ENCODE results near the gene ROR2. TPM values are rescaled to one million over a fixed set of nuclear protein-coding genes. Genes with fewer than 3 reads are reported as not detected.

The ROR2 gene
- total and polyA plus RNA-seq, 2 of the 8 experiments (the other 6 are each of a cell fraction or from before 2014, with no cell fraction given), result 2.7 to 4.3 TPM

GRCh38 chr9:91946196-91946595 is 3.8 kb downstream of the ROR2 start:
- H3K4me3 ChIP-seq (ENCODE audit: extremely low read depth in 1 of 4, insufficient read depth in 2 of 4, low read depth in 3 of 4, low read length in 4 of 4), result no peak overlapping the region
- no peak overlapping the region for H3K14ac ChIP-seq (ENCODE audit: insufficient read length)
- no peak overlapping the region for H4K5ac ChIP-seq (ENCODE audit: insufficient read length, low read depth, low read length)
- H4K20me1 ChIP-seq (replicated peaks in 1 of 2; ENCODE audit: control insufficient read depth in 1 of 2, insufficient read depth in 2 of 2, low read length in 2 of 2), result peaks cover 0 to 3% of the 10 kb centered on the region in 2 experiments
- no peak overlapping the region for H2BK20ac ChIP-seq (ENCODE audit: low read length)
- H3K4me1 ChIP-seq (replicated peaks in 1 of 4; ENCODE audit: control insufficient read depth in 3 of 4, insufficient read depth in 4 of 4, low read length in 3 of 4), result peaks cover 0 to 12% (median under 1%) of the 10 kb centered on the region in 4 experiments
- H3K36me3 ChIP-seq (ENCODE audit: control insufficient read depth in 2 of 4, insufficient read depth in 4 of 4, low read length in 3 of 4), result no peaks in the 10 kb centered on the region
- H2BK120ac ChIP-seq (replicated peaks; ENCODE audit: low read depth, low read length), result no peak overlapping the region
- no peak overlapping the region for H2BK12ac ChIP-seq (ENCODE audit: low read depth, low read length)
- H3K9me3 ChIP-seq (ENCODE audit: insufficient read depth in 2 of 2, low read depth in 1 of 2, low read length in 1 of 2), result no peaks in the 10 kb centered on the region
- WGBS, 2 experiments (ENCODE audit: extremely low coverage in 1 of 2, insufficient coverage in 1 of 2, insufficient read length in 1 of 2, insufficient replicate concordance in 2 of 2, low coverage in 1 of 2, low lambda C conversion rate in 2 of 2, missing lambda C conversion rate in 1 of 2), result 87% methylated on average over 4 of the region's 5 CpGs; no CpG with 5 or more reads in 1 of the 2 experiments
- no peak overlapping the region for H3K23ac ChIP-seq (ENCODE audit: insufficient read length)
- no peak for TF ChIP-seq SP1 (IDR thresholded peaks at IDR 0.05; ENCODE audit: low read depth, low read length)
- TF ChIP-seq RNF2 (IDR thresholded peaks at IDR 0.05; ENCODE audit: borderline replicate concordance, low read depth, low read length, missing control alignments, poor library complexity, severe bottlenecking), result no peak
- no peak for TF ChIP-seq RAD21 (IDR thresholded peaks at IDR 0.05 in 1 of 2, conservative IDR thresholded peaks at IDR 0.05 in 1 of 2; ENCODE audit: low read depth in 2 of 2, low read length in 2 of 2)
- no peak for TF ChIP-seq USF2 (IDR thresholded peaks at IDR 0.05; ENCODE audit: low read length)
- no peak for TF ChIP-seq MAFK (IDR thresholded peaks at IDR 0.05; ENCODE audit: low read depth, low read length)
- TF ChIP-seq GABPA (IDR thresholded peaks at IDR 0.05; ENCODE audit: borderline replicate concordance, insufficient read depth, low read length), result no peak
- TF ChIP-seq SP2 (IDR thresholded peaks at IDR 0.05; ENCODE audit: low read length), result no peak
- H2AFZ ChIP-seq (ENCODE audit: low read length), result no peak overlapping the region
- FAIRE-seq (no peak), DNase-seq (ENCODE audit: low read depth in 1 of 2, low spot score in 2 of 2) (no peak)
- H3K23me2 ChIP-seq (ENCODE audit: low read depth, low read length), result peaks cover 21% of the 10 kb centered on the region; the same call in 1 of the 2 replicates
- no peak overlapping the region for H2BK15ac ChIP-seq (ENCODE audit: low read length)
- no peaks in the 10 kb centered on the region for H3K79me2 ChIP-seq (ENCODE audit: control insufficient read depth in 1 of 2, insufficient read depth in 2 of 2, low read length in 2 of 2)
- peaks cover 5 to 53% (median 39%) of the 10 kb centered on the region in 4 experiments for H3K27me3 ChIP-seq (replicated peaks in 1 of 4; ENCODE audit: control insufficient read depth in 3 of 4, extremely low read depth in 1 of 4, insufficient read depth in 3 of 4, low read length in 3 of 4)
- H2AK5ac ChIP-seq (ENCODE audit: low read depth, low read length), result no peak overlapping the region
- H3K9ac ChIP-seq (replicated peaks in 1 of 4; ENCODE audit: extremely low read depth in 1 of 4, low read depth in 3 of 4, low read length in 3 of 4), result no peak overlapping the region
- ChIA-PET POLR2A (ENCODE audit: partially characterized antibody) (no interaction called here), CTCF (ENCODE audit: partially characterized antibody) (interaction anchor here (0.9 to 3.4 kb wide), 7 partner anchors 9 to 170 kb away, joined by 3 to 29 read pairs (median 4); no protein-coding TSS in a partner anchor)
- no peak overlapping the region for H2BK5ac ChIP-seq (ENCODE audit: low read depth, low read length)
- H3K27ac ChIP-seq (ENCODE audit: low read depth, low read length), result no peak overlapping the region
- no peak overlapping the region for H4K91ac ChIP-seq (replicated peaks; ENCODE audit: insufficient read length, low read length)
- no peak overlapping the region for H4K8ac ChIP-seq (ENCODE audit: extremely low read depth, insufficient read depth, low read length)
- H3K4me2 ChIP-seq (ENCODE audit: insufficient read depth in 1 of 2, low read depth in 2 of 2, low read length in 2 of 2), result no peak overlapping the region; a peak in 1 of 4 replicates
- no peak overlapping the region for H3K18ac ChIP-seq (ENCODE audit: extremely low read depth, low read length)
- peaks cover 2% of the 10 kb centered on the region; the same call in 1 of the 2 replicates for H3K79me1 ChIP-seq (ENCODE audit: low read depth, low read length)
- no peak overlapping the region for H3K56ac ChIP-seq (replicated peaks; ENCODE audit: insufficient read length, low read depth, low read length)
- no peak overlapping the region for H3K4ac ChIP-seq (replicated peaks; ENCODE audit: insufficient read length, low read depth, low read length)

All from H1 (cell line).